Large intestine (tissue), 3 donors: ENCODE data around the gene SHANK3. TPM values are rescaled to one million over a fixed set of nuclear protein-coding genes. Genes with fewer than 3 reads are reported as not detected.
"Not testable (repeated sequence)": the region's sequence is repeated elsewhere in the genome, so short reads cannot be mapped to it uniquely, and the experiment has no call there.

Experiments
- DNase-seq, 2 donors: peaks; one replicate each; pipeline versions ENCODE4 v3.0.0 to v3.0.0-alpha.2; 2013
- H3K27ac ChIP-seq: one replicate; pipeline ENCODE4 v1.5.1; 2013; ENCODE audit warnings: low read length
- H3K27me3 ChIP-seq: 2 replicates; pipeline ENCODE4 v1.6.1; 2013; ENCODE audit warnings: low read length; ENCODE audit not compliant: control insufficient read depth, insufficient read depth
- H3K36me3 ChIP-seq: 2 replicates; pipeline ENCODE4 v1.6.1; 2013; ENCODE audit warnings: low read length; ENCODE audit not compliant: control insufficient read depth, insufficient read depth
- H3K4me1 ChIP-seq: one replicate; pipeline ENCODE4 v1.6.1; 2013; ENCODE audit warnings: low read length; ENCODE audit not compliant: control insufficient read depth, insufficient read depth
- H3K4me3 ChIP-seq: one replicate; pipeline ENCODE4 v1.5.1; 2013; ENCODE audit warnings: low read length
- H3K9me3 ChIP-seq: one replicate; pipeline ENCODE4 v1.6.1; 2013; ENCODE audit warnings: mild to moderate bottlenecking, low read depth, low read length, moderate library complexity; ENCODE audit not compliant: control insufficient read depth
- WGBS: methylation state at CpG from one replicate; pipeline ENCODE4 v1.1.5; 2013; ENCODE audit warnings: low lambda C conversion rate; ENCODE audit not compliant: insufficient coverage; 5-methylcytosine and 5-hydroxymethylcytosine counted together
- polyA plus RNA-seq: library from polyadenylated mRNA; unstranded; fragments of 120-200 nt; gene quantifications from one replicate; pipeline ENCODE4 v1.2.1, GENCODE V29; 2013

The SHANK3 gene
- polyA plus RNA-seq, 1 donor: 16.7 TPM

DNA sequence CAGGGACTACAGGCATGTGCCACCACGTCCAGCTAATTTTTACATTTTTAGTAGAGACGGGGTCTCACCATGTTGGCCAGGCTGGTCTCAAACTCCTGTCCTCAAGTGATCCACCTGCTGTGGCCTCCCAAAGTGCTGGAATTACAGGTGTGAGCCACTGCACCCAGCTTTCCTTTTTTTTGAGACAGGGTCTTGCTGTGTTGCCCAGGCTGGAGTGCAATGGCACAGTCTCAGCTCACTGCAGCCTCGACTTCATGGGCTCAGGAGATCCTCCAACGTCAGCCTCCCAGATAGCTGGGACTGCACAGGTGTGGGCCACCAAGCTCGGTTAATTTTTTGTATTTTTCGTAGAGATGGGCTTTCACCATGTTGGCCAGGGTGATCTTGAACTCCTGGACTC lies 18.0 kb upstream of the SHANK3 start:
- H3K4me3 ChIP-seq, H3K27me3 ChIP-seq, H3K9me3 ChIP-seq, DNase-seq, H3K4me1 ChIP-seq, H3K36me3 ChIP-seq, H3K27ac ChIP-seq: not testable (repeated sequence)
- no CpG with 5 or more reads among the region's 6 CpGs for WGBS

DNA sequence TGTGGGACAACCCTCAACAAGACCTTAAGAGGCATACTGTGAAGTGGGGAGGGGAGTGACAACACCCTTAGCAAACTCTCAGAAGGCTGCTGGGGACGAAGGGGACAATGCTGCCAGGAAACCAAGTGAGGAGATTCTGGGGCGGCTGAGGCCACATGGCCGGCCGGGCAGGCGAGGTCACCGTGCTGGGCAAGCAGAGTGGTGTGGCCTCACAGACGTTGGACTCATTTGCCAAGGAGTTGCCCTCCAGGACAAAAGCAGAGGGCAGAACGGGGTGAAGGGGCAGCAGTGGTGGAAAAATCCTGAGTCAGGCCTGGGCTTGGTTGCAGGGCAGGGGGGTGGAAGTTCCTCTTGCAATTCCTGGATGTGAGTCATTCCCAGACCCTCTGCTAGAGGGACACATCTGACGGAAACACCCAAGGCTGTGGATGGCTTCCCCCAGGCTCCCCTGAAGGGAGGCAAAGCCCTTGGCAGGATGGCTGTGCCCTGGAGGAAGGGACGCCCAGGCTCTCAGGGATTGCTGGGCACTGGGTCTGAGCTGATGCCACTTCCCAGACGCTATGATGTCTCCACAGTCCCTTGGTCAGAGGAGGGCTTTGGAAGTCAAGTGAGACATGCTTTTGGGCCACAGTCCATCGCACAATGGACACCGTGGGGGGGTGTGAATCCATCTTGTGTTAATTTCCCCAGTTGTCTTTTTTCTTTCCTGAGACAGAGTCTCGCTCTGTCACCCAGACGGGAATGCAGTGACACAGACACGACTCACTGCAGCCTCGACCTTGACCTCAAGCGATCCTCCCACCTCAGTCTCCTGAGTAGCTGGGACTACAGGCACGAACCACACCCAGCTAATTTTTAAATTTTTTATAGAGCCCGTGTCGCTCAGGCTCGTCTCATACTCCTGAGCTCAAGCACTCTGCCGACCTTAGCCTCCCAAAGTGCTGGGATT lies 16.2 kb upstream of the SHANK3 start:
- Histone ChIP-seq H3K36me3 (no peaks in the 10 kb centered on the region), H3K27ac (no peak overlapping the region)

DNA sequence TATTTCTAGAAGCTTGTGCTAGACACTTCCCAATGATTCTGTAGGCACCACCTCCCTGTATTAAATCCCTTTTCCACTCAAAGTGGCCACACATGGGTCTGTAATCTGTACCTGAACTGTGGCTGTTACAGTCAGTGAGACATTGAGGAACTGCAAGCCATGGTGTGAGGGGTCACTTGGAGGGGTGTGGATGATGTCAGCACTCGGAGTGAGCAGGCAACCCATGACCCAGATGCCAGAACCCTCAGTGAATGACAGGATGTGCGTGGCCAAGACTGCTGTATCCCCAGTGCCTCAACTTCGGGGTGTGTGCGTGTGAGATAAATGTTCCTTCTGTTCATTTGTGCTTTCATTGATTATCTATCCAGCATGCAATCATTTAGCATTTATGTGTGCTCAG lies 14.7 kb upstream of the SHANK3 start:
- Histone ChIP-seq H3K9me3 (no peaks in the 10 kb centered on the region), H3K4me1 (peaks cover 4% of the 10 kb centered on the region), H3K27me3 (no peaks in the 10 kb centered on the region), H3K36me3 (no peaks in the 10 kb centered on the region), H3K27ac (no peak overlapping the region), H3K4me3 (no peak overlapping the region)
- no CpG with 5 or more reads among the region's 4 CpGs for WGBS
- no peak for DNase-seq

More for the DNA sequence above, 16.2 kb upstream of the SHANK3 start:
- H3K4me1 ChIP-seq: peaks cover 4% of the 10 kb centered on the region
- no peak for DNase-seq
- no peaks in the 10 kb centered on the region for H3K27me3 ChIP-seq
- H3K9me3 ChIP-seq: no peaks in the 10 kb centered on the region
- H3K4me3 ChIP-seq: no peak overlapping the region
- no CpG with 5 or more reads among the region's 23 CpGs for WGBS

DNA sequence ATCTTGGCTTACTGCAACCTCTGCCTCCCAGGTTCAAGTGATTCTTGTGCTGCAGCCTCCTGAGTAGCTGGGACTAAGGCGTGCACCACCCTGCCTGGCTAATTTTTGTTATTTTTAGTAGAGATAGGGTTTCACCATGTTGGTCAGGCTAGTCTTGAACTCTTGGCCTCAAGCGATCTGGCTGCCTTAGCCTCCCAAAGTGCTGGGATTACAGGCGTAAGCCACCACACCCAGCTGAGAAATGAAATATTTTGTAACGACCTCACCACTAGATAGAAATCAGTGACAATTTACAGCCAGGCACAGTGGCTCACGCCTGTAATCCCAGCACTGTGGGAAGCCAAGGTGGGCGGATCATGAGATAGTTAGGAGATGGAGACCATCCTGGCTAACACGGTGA lies 12.9 kb upstream of the SHANK3 start:
- H3K4me1 ChIP-seq, H3K36me3 ChIP-seq, DNase-seq, H3K27me3 ChIP-seq, H3K9me3 ChIP-seq, H3K4me3 ChIP-seq, H3K27ac ChIP-seq: not testable (repeated sequence)
- WGBS: no CpG with 5 or more reads among the region's 7 CpGs

- Histone ChIP-seq H3K9me3 (no peaks in the 10 kb centered on the region), H3K4me1 (peaks cover 4% of the 10 kb centered on the region), H3K27me3 (no peaks in the 10 kb centered on the region), H3K4me3 (no peak overlapping the region), H3K36me3 (no peaks in the 10 kb centered on the region), H3K27ac (no peak overlapping the region)
- no peak for DNase-seq
Observed at GRCh38 chr22:50660306-50660705, 12.3 kb upstream of the SHANK3 start.

GRCh38 chr22:50665212-50665611 lies 7.4 kb upstream of the SHANK3 start:
- H3K27me3 ChIP-seq: no peaks in the 10 kb centered on the region
- no peaks in the 10 kb centered on the region for H3K4me1 ChIP-seq
- no peak overlapping the region for H3K4me3 ChIP-seq
- no peaks in the 10 kb centered on the region for H3K9me3 ChIP-seq
- no CpG with 5 or more reads among the region's 12 CpGs for WGBS
- no peaks in the 10 kb centered on the region for H3K36me3 ChIP-seq
- H3K27ac ChIP-seq: no peak overlapping the region
- DNase-seq: no peak

GRCh38 chr22:50665738-50666137 lies 6.9 kb upstream of the SHANK3 start:
- H3K27ac ChIP-seq: no peak overlapping the region
- no peak for DNase-seq
- WGBS: no CpG with 5 or more reads among the region's 2 CpGs
- H3K27me3 ChIP-seq: peaks cover 3% of the 10 kb centered on the region
- H3K36me3 ChIP-seq: no peaks in the 10 kb centered on the region
- no peaks in the 10 kb centered on the region for H3K9me3 ChIP-seq
- no peak overlapping the region for H3K4me3 ChIP-seq
- H3K4me1 ChIP-seq: no peaks in the 10 kb centered on the region

DNA sequence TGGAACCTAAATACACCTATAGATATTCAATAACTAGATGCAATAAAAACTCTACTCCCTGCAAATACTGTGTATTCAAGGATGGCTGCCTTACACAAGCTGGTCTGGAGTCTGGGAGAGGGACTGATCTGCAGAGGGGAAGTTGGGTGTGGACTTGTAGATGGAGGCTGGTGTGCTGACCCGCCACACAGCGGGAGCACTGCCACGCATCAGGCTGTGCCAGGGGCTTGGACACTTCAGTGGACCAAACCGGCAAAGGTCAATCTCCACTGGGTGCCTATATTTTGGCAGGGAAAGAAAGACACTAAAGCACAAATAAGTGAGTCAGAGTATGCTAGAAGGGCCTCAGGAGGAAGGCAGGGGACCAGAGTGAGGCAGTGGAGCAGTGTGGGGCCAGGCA lies 2.1 kb upstream of the SHANK3 start:
- H3K4me1 ChIP-seq: peaks cover 3% of the 10 kb centered on the region
- no CpG with 5 or more reads among the region's 4 CpGs for WGBS
- H3K27ac ChIP-seq: no peak overlapping the region
- DNase-seq: no peak
- H3K27me3 ChIP-seq: peaks cover 38% of the 10 kb centered on the region
- no peak overlapping the region for H3K4me3 ChIP-seq
- peaks cover 13% of the 10 kb centered on the region for H3K9me3 ChIP-seq
- no peaks in the 10 kb centered on the region for H3K36me3 ChIP-seq

DNA sequence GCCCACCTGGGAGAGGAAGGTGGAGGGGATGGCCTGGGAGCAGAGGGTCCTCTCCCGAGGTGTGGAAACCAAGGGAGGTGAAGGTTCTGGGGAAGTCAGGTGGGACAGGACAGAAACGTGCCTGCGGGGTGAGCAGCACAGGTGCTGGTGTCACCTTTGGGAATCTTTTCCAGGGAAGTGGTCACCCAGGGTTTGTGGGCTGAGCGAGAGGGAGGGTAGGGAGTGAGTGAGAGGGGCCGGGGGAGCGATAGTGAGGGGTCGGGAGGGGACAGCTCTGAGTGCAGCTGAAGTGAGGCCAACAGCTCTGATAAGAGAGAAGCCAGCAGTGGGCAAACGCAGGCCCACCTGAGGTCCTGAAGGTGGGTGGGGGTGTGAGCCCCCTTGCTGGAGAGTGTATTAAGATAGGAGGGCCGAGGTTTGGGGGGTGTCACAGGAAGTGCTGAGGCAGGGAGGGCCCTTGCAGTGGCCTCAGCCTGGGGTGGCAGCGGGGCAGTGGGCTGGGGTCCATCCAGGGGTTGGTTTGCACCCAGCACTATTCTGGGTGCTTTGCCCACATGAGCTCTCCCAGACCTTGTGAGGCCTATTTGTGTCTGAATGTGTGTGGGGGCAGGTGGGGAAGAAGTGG lies 1.6 kb upstream of the SHANK3 start:
- Histone ChIP-seq H3K27ac (no peak overlapping the region), H3K9me3 (peaks cover 13% of the 10 kb centered on the region), H3K36me3 (no peaks in the 10 kb centered on the region), H3K4me3 (no peak overlapping the region), H3K27me3 (peaks cover 44% of the 10 kb centered on the region), H3K4me1 (peaks cover 3% of the 10 kb centered on the region)
- no peak for DNase-seq
- WGBS: no CpG with 5 or more reads among the region's 10 CpGs

DNA sequence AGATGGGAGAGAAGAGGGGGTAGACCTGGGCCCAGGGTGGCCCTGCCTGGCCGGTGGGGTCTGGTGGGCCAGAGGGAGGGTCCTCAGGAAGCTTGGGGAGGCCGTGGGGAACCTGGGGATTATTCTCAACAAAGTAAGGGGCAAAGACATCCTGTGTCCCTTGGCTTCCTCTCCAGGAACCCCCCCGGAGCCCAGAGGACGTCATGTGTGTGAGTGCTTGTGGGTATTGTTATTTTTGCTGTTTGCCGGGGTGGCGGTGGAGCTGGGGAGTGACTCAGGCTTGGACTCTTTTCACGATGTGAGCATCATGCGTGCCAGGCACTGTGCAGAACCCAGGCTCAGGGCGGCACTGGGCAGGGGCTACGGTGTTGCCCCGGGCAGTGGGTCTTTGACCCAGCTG lies 982 bp upstream of the SHANK3 start:
- no CpG with 5 or more reads among the region's 11 CpGs for WGBS
- Histone ChIP-seq H3K4me1 (peaks cover 3% of the 10 kb centered on the region), H3K36me3 (no peaks in the 10 kb centered on the region), H3K4me3 (no peak overlapping the region), H3K27ac (no peak overlapping the region), H3K27me3 (peaks cover 49% of the 10 kb centered on the region), H3K9me3 (peaks cover 13% of the 10 kb centered on the region)
- no peak for DNase-seq
